Karpas-422 (cell line): ENCODE results near the gene TRIP4. TPM values are rescaled to one million over a fixed set of nuclear protein-coding genes. Genes with fewer than 3 reads are reported as not detected.

ENCODE experiments used
- DNase-seq: peaks from one replicate; pipeline ENCODE4 v3.0.0-alpha.2; 2015
- H2AFZ ChIP-seq: fragments of 200-600 bp; sonication (generic); 2 replicates; pipeline ENCODE4 v1.6.1; 2014; ENCODE audit warnings: antibody characterized with exemption, low read length, mixed read lengths
- H3K27ac ChIP-seq: fragments of 200-600 bp; sonication (generic); 2 replicates; pipeline ENCODE4 v1.5.1; 2014; ENCODE audit warnings: mild to moderate bottlenecking, low read length, moderate library complexity
- H3K27me3 ChIP-seq: fragments of 200-600 bp; sonication (generic); 2 replicates; pipeline ENCODE4 v1.6.1; 2014; ENCODE audit warnings: low read length, mixed read lengths
- H3K36me3 ChIP-seq: fragments of 200-600 bp; sonication (generic); 2 replicates; pipeline ENCODE4 v1.6.1; 2014; ENCODE audit warnings: low read length, mixed read lengths; ENCODE audit not compliant: insufficient read depth
- H3K4me1 ChIP-seq: fragments of 200-600 bp; sonication (generic); 2 replicates; pipeline ENCODE4 v1.6.1; 2014; ENCODE audit warnings: mild to moderate bottlenecking, low read length, mixed read lengths
- H3K4me2 ChIP-seq: fragments of 200-600 bp; sonication (generic); 2 replicates; pipeline ENCODE4 v1.6.1; 2014; ENCODE audit warnings: low read length, low read depth, mild to moderate bottlenecking; ENCODE audit not compliant: poor library complexity, severe bottlenecking
- H3K4me3 ChIP-seq: fragments of 200-600 bp; sonication (generic); 2 replicates; pipeline ENCODE4 v1.5.1; 2014; ENCODE audit warnings: mild to moderate bottlenecking, antibody characterized with exemption, low read length, mixed read lengths
- H3K79me2 ChIP-seq: fragments of 200-600 bp; sonication (generic); 2 replicates; pipeline ENCODE4 v1.6.1; 2014; ENCODE audit warnings: mild to moderate bottlenecking, low read length, mixed read lengths
- H3K9ac ChIP-seq: fragments of 200-600 bp; sonication (generic); 2 replicates; pipeline ENCODE4 v1.6.0; 2014; ENCODE audit warnings: low read length
- H3K9me2 ChIP-seq: fragments of 200-600 bp; sonication (generic), shearing (Covaris generic); replicated peaks from 2 replicates; pipeline ENCODE4 v1.6.0; 2014; ENCODE audit warnings: mild to moderate bottlenecking, low read length, moderate library complexity; ENCODE audit not compliant: insufficient read depth
- H3K9me3 ChIP-seq: fragments of 300-700, 200-600 bp; sonication (generic); 2 replicates; pipeline ENCODE4 v1.6.1; 2014; ENCODE audit warnings: low read length, mixed read lengths
- H4K20me1 ChIP-seq: fragments of 200-600 bp; sonication (generic); 2 replicates; pipeline ENCODE4 v1.6.1; 2014; ENCODE audit warnings: mild to moderate bottlenecking, antibody characterized with exemption, low read length, low read depth; ENCODE audit not compliant: insufficient read depth
- small RNA-seq: library from RNA; depleted of rRNA; stranded (forward); fragments of <200 nt; gene quantifications from one replicate; pipeline ENCODE3, GENCODE V24; 2014
- total RNA-seq: library from RNA; depleted of rRNA; stranded (reverse); fragments of >200 nt; shearing (Covaris generic); gene quantifications from 2 replicates; pipeline ENCODE4 v1.2.3, GENCODE V29; 2014; ENCODE audit warnings: low replicate concordance; rRNA removed

Gene TRIP4
- total RNA-seq, 1 experiment from 2014 or later: 11.9 TPM

GRCh38 chr15:64503640-64504039 is 116.0 kb downstream of the TRIP4 start:
- Histone ChIP-seq H3K27ac (peak overlapping the region; percentile 34), H4K20me1 (no peaks in the 10 kb centered on the region), H3K4me1 (peaks cover 69% of the 10 kb centered on the region), H3K9ac (peak overlapping the region; percentile 10; the same call in 1 of the 2 replicates), H3K4me2 (no peak overlapping the region), H3K9me2 (no peaks in the 10 kb centered on the region), H3K9me3 (no peaks in the 10 kb centered on the region), H2AFZ (no peak overlapping the region), H3K79me2 (peaks cover 96% of the 10 kb centered on the region), H3K27me3 (no peaks in the 10 kb centered on the region), H3K36me3 (peaks cover 38% of the 10 kb centered on the region; the same call in 1 of the 2 replicates), H3K4me3 (no peak overlapping the region)
- no peak for DNase-seq

Small RNAs within 50 kb of the gene (small RNA-seq; reads per million reads assigned to genes)
- gene RF00019 (not detected), gene RF00554 (not detected)

Other genes starting within 250 kb of the TRIP4 start
- gene SNX22, start 236.1 kb upstream of the TRIP4 start, total RNA-seq: 51.5 and 71.4 TPM in 2 replicates
- 165 and 257 TPM in 2 replicates for gene PPIB, start 224.8 kb upstream of the TRIP4 start, total RNA-seq
- 29.1 and 37.1 TPM in 2 replicates for gene CSNK1G1, start 31.7 kb upstream of the TRIP4 start, total RNA-seq
- gene PCLAF, start 6.4 kb upstream of the TRIP4 start, total RNA-seq: 24.7 and 223 TPM in 2 replicates
- gene ZNF609, start 72.7 kb downstream of the TRIP4 start, total RNA-seq: 26.7 and 29.6 TPM in 2 replicates